Measurements from ENCODE around the gene YJEFN3.

The YJEFN3 gene

DNA sequence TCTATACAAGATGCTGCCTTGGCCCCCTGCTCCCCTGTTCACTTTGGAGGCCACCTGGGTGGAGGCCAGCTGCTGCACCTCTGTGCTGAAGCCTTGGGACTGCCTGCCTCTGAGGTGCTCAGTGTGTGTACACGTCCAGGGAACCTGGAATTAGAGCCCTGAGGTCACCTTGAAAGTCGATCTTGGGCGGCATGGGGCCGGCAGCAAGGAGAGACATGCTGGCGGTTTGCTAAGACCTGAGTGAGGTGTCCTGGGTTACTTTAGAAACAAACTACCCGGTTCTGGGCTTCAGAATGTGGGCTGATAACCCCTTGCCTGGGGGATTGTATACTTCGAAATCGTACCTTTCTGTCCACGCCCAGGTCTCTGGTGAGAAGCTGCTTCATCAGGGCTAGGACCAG is 38.9 kb upstream of the YJEFN3 start:
- no peak for DNase-seq (ENCODE audit: low read depth)
- TF ChIP-seq POLR2A (IDR thresholded peaks at IDR 0.05; ENCODE audit: extremely low read depth, insufficient read length) (no peak), MYC (IDR thresholded peaks at IDR 0.05; ENCODE audit: low read depth, low read length) (no peak)
- TF ChIP-seq, protein P1, sequence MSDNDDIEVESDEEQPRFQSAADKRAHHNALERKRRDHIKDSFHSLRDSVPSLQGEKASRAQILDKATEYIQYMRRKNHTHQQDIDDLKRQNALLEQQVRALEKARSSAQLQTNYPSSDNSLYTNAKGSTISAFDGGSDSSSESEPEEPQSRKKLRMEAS (IDR thresholded peaks at IDR 0.05; ENCODE audit: low read depth, low read length), result no peak
- TF ChIP-seq, protein P2, sequence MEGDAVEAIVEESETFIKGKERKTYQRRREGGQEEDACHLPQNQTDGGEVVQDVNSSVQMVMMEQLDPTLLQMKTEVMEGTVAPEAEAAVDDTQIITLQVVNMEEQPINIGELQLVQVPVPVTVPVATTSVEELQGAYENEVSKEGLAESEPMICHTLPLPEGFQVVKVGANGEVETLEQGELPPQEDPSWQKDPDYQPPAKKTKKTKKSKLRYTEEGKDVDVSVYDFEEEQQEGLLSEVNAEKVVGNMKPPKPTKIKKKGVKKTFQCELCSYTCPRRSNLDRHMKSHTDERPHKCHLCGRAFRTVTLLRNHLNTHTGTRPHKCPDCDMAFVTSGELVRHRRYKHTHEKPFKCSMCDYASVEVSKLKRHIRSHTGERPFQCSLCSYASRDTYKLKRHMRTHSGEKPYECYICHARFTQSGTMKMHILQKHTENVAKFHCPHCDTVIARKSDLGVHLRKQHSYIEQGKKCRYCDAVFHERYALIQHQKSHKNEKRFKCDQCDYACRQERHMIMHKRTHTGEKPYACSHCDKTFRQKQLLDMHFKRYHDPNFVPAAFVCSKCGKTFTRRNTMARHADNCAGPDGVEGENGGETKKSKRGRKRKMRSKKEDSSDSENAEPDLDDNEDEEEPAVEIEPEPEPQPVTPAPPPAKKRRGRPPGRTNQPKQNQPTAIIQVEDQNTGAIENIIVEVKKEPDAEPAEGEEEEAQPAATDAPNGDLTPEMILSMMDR (IDR thresholded peaks at IDR 0.05; ENCODE audit: low read depth, low read length), result no peak
- H3K4me3 ChIP-seq (ENCODE audit: low read depth, low read length), result no peak overlapping the region

DNA sequence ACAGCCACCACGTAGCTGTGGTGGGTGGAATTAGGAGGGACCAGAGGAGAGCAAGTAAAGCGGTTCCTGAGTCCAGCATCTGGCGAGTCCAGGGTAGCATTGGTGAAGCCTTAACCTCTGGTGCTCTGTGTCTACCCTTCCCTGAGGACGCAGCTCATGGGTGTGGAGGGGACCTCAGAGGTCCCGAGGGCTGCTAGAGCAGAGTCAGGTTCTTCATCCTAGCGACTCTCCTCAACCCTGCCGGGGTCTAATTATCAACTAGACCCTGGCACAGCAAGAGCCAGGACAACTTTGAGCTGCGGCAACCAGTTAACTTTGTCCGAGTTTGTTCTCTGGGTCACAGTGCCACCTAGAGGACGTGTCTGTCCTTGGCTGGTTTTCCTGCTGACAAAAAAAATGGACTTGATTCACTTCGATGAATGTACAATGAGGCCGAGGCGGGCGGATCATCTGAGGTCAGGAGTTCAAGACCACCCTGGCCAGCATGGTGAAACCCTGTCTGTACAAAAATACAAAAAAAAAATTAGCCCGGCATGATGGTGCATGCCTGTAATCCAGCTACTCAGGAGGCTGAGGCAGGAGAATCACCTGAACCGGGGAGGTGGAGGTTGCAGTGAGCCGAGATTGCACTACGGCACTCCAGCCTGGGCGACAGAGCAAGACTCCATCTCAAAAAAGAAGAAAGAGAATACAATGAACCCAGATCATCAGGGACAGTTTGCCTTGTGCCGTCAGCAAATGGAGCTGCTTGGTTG is 38.3 kb upstream of the YJEFN3 start:
- no peak overlapping the region for H3K4me3 ChIP-seq (ENCODE audit: low read depth, low read length)
- peak; percentile 82 for DNase-seq (ENCODE audit: low read depth)
- TF ChIP-seq, protein P1 (IDR thresholded peaks at IDR 0.05; ENCODE audit: low read depth, low read length), result no peak
- TF ChIP-seq, protein P2 (IDR thresholded peaks at IDR 0.05; ENCODE audit: low read depth, low read length), result peak; percentile 69

DNA sequence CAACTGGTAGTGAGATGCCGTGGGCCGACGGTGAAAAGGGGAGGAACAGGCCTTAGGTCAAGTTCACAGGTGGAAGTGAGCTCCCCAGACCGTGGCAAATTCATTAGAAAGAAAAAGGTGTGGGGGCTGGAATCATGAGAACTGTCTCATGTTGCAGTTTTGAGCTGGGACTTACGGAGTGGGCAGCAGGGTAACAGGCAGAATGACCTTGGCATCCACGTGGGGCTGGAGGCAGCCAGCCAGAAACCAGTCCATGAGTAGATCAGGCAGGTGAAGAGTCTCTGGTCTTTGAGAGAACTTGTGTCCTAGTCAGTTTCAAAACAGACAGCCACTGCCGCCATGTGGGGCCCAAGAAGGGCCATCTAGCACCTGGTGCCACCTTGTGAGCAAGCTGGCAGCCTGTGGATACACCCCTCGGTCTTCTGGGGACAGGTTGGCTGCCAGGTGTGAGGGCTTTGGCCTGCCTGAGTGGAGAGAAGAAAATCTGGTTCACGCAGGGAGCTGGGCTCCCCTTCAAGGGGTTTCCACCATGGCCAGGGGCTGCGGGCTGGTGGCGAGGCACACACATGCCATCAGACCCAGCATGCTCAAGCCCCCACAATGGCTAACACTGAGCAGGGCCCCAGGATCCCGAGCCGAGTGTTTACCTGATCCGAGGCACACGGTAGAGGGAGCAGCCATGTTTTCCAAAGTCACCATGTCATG is 37.2 kb upstream of the YJEFN3 start:
- DNase-seq (ENCODE audit: low read depth), result no peak
- H3K4me3 ChIP-seq (ENCODE audit: low read depth, low read length), result no peak overlapping the region
- TF ChIP-seq, protein P2 (IDR thresholded peaks at IDR 0.05; ENCODE audit: low read depth, low read length), result no peak

DNA sequence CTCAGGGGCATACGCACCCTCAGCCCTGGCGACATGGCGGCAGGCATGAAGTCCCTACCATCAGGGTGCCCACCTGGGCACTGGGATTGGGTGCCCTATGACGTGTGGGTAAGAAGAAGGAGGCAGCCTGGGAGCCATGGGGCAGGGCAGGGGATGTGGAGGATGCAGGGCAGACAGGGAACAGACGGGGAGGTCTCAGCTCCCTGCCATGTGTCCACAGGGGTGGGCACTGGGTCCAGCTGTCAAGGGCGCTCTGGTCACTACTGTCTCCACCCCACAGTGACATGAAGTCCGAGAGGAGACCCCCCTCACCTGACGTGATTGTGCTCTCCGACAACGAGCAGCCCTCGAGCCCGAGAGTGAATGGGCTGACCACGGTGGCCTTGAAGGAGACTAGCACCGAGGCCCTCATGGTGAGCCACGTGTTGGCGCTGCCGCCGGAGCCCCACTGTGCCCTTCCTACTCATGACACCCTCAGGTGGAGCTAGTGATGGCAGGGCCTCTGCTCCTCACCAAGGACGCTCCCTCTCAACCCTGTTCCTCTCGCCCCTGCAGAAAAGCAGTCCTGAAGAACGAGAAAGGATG is 36.6 kb upstream of the YJEFN3 start:
- TF ChIP-seq POLR2A (IDR thresholded peaks at IDR 0.05; ENCODE audit: extremely low read depth, insufficient read length) (no peak), MYC (IDR thresholded peaks at IDR 0.05; ENCODE audit: low read depth, low read length) (no peak)
- TF ChIP-seq, protein P1 (IDR thresholded peaks at IDR 0.05; ENCODE audit: low read depth, low read length), result no peak
- TF ChIP-seq, protein P2 (IDR thresholded peaks at IDR 0.05; ENCODE audit: low read depth, low read length), result no peak
- DNase-seq (ENCODE audit: low read depth), result no peak
- H3K4me3 ChIP-seq (ENCODE audit: low read depth, low read length), result no peak overlapping the region

DNA sequence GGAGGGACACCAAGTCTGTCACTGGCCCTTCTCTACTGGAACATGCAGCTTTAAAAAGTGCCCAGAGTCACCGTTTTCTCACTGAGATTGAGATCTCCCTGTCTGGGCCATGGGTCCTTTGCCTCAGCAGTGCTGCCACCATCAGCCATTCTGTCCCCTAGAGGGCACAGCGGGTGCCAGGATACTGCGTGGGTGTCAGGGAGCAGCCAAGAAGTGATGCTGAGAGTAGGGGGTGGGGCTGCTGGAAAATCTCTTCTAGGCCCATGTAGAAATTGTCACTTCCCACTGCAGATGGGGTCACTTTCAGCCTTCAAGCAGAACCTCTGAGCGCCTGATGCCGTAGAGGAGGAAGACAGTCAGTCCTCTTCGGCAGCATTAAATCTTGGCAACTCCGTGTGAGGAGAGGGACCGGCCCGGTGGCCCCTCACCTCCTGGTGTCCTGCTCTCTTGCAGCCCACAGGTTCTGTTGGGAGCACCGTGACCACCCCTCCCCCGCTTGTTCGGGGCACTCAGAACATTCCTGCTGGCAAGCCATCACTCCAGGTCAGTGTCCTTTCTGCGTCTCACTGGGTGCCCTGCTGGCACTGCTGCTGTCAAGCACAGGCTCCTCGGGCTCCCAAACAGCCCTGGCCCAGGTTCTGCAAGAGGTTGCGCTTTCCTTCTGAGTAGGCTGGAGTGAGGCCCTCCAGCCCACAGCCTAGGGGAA is 34.7 kb upstream of the YJEFN3 start:
- TF ChIP-seq, protein P1 (IDR thresholded peaks at IDR 0.05; ENCODE audit: low read depth, low read length), result no peak
- TF ChIP-seq, protein P2 (IDR thresholded peaks at IDR 0.05; ENCODE audit: low read depth, low read length), result no peak
- TF ChIP-seq POLR2A (IDR thresholded peaks at IDR 0.05; ENCODE audit: extremely low read depth, insufficient read length), result no peak
- TF ChIP-seq MYC (IDR thresholded peaks at IDR 0.05; ENCODE audit: low read depth, low read length), result no peak
- no peak overlapping the region for H3K4me3 ChIP-seq (ENCODE audit: low read depth, low read length)
- DNase-seq (ENCODE audit: low read depth), result no peak

Measured in NB4 (cell line).